ENCODE measurements around the gene C12orf54. TPM values are rescaled to one million over a fixed set of nuclear protein-coding genes. Genes with fewer than 3 reads are reported as not detected.
"Not testable (repeated sequence)": the region's sequence is repeated elsewhere in the genome, so short reads cannot be mapped to it uniquely, and the experiment has no call there.

C12orf54 gene
- total RNA-seq, 1 experiment from 2014 or later, result not detected

GRCh38 chr12:48489012-48489411, 6.7 kb downstream of the C12orf54 start:
- in situ Hi-C loops (cut with HindIII; ENCODE audit: low pct_unique_long_range_greater_than_20kb, low sequenced_read_pairs), result no loop called here
- DNase-seq (ENCODE audit: low read depth, low spot score), result no peak

GRCh38 chr12:48489456-48489855, 7.2 kb downstream of the C12orf54 start:
- DNase-seq (ENCODE audit: low read depth, low spot score); in situ Hi-C loops (cut with HindIII; ENCODE audit: low pct_unique_long_range_greater_than_20kb, low sequenced_read_pairs): not testable (repeated sequence)

- in situ Hi-C loops (cut with HindIII; ENCODE audit: low pct_unique_long_range_greater_than_20kb, low sequenced_read_pairs); DNase-seq (ENCODE audit: low read depth, low spot score): not testable (repeated sequence)
Measured at GRCh38 chr12:48500281-48500680, 18.0 kb downstream of the C12orf54 start.

- DNase-seq (ENCODE audit: low read depth, low spot score); in situ Hi-C loops (cut with HindIII; ENCODE audit: low pct_unique_long_range_greater_than_20kb, low sequenced_read_pairs): not testable (repeated sequence)
Measured at GRCh38 chr12:48506836-48507235, 24.5 kb downstream of the C12orf54 start.

GRCh38 chr12:48508987-48509386, 26.7 kb downstream of the C12orf54 start:
- in situ Hi-C loops (cut with HindIII; ENCODE audit: low pct_unique_long_range_greater_than_20kb, low sequenced_read_pairs), result no loop called here
- DNase-seq (ENCODE audit: low read depth, low spot score), result no peak

- no peak for DNase-seq (ENCODE audit: low read depth, low spot score)
- in situ Hi-C loops (cut with HindIII; ENCODE audit: low pct_unique_long_range_greater_than_20kb, low sequenced_read_pairs), result no loop called here
Measured at GRCh38 chr12:48510111-48510510, 27.8 kb downstream of the C12orf54 start.

- DNase-seq (ENCODE audit: low read depth, low spot score), result no peak
- in situ Hi-C loops (cut with HindIII; ENCODE audit: low pct_unique_long_range_greater_than_20kb, low sequenced_read_pairs), result no loop called here
Measured at GRCh38 chr12:48512855-48513254, 30.6 kb downstream of the C12orf54 start.

GRCh38 chr12:48514728-48515127, 32.4 kb downstream of the C12orf54 start:
- in situ Hi-C loops (cut with HindIII; ENCODE audit: low pct_unique_long_range_greater_than_20kb, low sequenced_read_pairs), result no loop called here
- DNase-seq (ENCODE audit: low read depth, low spot score), result no peak

GRCh38 chr12:48520381-48520780, 38.1 kb downstream of the C12orf54 start:
- in situ Hi-C loops (cut with HindIII; ENCODE audit: low pct_unique_long_range_greater_than_20kb, low sequenced_read_pairs), result not testable (repeated sequence)

GRCh38 chr12:48525332-48525731, 43.0 kb downstream of the C12orf54 start, which contains the start of gene OR8S1:
Gene OR8S1 (plus strand): TSS chr12:48525632. CDS start chr12:48525632, 0 bp downstream.
- no peak for DNase-seq (ENCODE audit: low read depth, low spot score)
- in situ Hi-C loops (cut with HindIII; ENCODE audit: low pct_unique_long_range_greater_than_20kb, low sequenced_read_pairs), result no loop called here

More at GRCh38 chr12:48520381-48520780, 38.1 kb downstream of the C12orf54 start:
- not testable (repeated sequence) for DNase-seq (ENCODE audit: low read depth, low spot score)

- no peak for DNase-seq (ENCODE audit: low read depth, low spot score)
- in situ Hi-C loops (cut with HindIII; ENCODE audit: low pct_unique_long_range_greater_than_20kb, low sequenced_read_pairs), result no loop called here
Measured at GRCh38 chr12:48527891-48528670, 45.8 kb downstream of the C12orf54 start.

GRCh38 chr12:48532601-48533000, 50.3 kb downstream of the C12orf54 start:
- in situ Hi-C loops (cut with HindIII; ENCODE audit: low pct_unique_long_range_greater_than_20kb, low sequenced_read_pairs), result no loop called here
- DNase-seq (ENCODE audit: low read depth, low spot score), result no peak

GRCh38 chr12:48536602-48537001, 54.3 kb downstream of the C12orf54 start:
- no peak for DNase-seq (ENCODE audit: low read depth, low spot score)
- in situ Hi-C loops (cut with HindIII; ENCODE audit: low pct_unique_long_range_greater_than_20kb, low sequenced_read_pairs), result no loop called here

GRCh38 chr12:48542300-48542928, 60.1 kb downstream of the C12orf54 start:
- in situ Hi-C loops (cut with HindIII; ENCODE audit: low pct_unique_long_range_greater_than_20kb, low sequenced_read_pairs), result no loop called here

GRCh38 chr12:48545833-48546469, 63.7 kb downstream of the C12orf54 start:
- DNase-seq (ENCODE audit: low read depth, low spot score), result no peak
- in situ Hi-C loops (cut with HindIII; ENCODE audit: low pct_unique_long_range_greater_than_20kb, low sequenced_read_pairs), result no loop called here

More at GRCh38 chr12:48542300-48542928, 60.1 kb downstream of the C12orf54 start:
- peak; percentile 74 for DNase-seq (ENCODE audit: low read depth, low spot score)
